Measurements from ENCODE around the gene SPINK7.

The SPINK7 gene

DNA sequence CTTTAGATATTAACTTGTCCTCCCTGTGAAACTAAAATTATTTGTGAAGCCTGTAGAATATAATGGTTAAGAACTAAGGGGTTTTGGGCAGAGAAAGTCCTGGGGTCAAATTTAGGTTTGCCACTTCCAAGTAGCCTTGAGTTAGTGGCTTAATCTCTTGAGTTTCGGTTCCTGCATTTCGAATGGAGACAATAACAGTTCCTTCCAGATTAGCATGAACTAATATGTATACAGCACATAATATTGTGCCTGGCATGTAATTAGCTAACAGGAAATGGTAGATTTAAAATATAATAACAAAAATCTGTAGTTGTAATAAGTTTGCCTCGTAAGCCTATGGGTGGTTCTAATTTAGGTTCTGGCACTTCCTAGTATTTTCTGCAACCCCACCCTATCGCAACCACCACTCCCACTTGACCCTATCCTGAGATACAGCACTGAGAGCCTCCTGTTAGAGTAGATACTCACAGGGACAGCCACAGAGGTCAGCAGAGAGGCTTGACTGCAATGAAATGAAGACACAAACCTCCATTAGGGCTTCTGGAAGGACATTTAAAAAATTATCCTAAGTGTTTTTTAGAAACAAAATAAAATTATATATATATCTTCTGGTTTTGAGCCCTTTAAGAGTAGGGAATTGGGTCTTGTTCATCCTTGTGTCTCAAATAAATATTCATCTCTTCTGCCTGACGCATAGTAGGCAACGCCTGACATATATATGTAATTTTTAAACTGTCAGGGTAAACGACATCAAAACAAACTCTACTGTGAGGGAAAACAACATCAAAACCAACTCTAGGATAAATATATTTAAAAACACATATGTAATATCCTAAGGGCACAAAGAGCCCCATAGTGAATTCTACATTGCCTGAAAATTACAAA is 31.6 kb downstream of the SPINK7 start:
- DNase-seq: no peak

DNA sequence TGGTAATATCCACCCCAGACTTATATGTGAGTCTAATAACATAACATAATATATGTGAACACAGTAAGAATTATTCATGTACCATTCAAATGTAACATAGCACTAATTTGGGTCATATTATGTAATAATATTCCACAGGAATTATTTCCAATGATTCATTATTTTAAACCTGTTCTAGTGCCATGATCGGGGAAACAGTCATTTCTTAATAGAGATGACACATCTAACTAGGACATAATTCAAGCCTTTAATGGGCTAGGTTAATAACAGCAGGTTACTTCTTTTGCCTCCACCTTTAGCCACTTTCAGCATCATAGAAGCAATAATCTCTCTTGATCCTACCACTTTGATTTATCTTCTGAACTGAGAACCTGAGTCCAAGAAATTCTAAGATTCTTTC is 35.5 kb downstream of the SPINK7 start:
- no peak for DNase-seq

DNA sequence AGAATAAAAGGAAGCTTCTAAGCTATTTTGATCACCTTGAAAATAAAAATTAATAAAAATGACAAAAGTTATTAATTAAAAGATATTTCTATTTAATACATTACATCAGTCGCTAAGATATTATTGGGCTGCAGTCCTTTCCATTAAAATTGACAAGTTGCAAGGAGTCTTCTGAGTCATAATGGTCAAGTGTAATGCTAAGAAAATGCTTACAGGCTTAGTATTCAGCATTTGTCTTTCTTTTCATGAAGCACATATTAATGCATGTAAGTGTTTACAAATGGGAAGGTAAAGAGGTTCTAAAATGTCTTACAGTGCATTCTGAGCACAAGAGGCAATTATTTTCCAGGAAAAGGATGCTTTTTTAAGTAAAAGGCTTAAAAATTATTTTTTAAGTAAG is 40.5 kb downstream of the SPINK7 start:
- DNase-seq: no peak

DNA sequence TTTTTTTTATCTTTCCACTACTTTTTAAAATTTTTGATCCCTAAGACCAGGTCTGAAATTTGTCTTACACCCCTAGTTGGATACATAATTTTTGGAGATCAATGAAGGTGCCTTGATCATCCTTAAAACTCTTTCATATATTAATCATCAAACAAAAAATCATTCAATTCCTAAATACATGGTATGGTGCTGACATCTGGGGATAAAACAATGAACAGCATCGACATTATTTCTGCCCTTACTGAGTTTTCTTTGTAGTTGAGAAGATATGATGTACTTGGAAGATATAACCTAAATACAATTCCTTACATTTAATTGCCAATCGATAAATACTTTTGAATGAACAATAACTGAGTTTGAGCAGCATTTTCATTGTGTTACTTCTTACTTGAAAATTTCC is 41.4 kb downstream of the SPINK7 start:
- no peak for DNase-seq

DNA sequence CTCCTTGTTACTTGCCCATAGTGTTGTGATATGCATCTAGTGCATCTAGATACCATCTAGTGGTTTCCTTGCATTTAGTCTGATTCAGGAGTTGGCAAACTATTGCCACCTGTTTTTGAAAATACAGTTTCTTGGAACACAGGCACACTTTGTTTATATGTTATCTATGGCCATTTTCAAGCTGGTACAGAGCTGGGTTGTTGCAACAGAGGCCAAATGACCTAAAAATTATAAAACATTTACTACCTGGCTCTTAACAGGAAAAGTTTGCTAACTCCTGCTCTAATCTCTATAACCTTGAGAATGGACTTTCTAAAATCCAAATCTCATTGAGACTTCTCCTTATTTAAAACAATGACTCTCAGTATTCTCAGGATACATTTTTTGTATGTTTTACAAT is 52.1 kb downstream of the SPINK7 start:
- no peak for DNase-seq

All from CD4-positive, alpha-beta T cell treated with Interleukin-1 beta for 1 hour (primary cell).